ENCODE results near the gene ABCA4. TPM values are rescaled to one million over a fixed set of nuclear protein-coding genes. Genes with fewer than 3 reads are reported as not detected.
"Not testable (repeated sequence)": the region's sequence is repeated elsewhere in the genome, so short reads cannot be mapped to it uniquely, and the experiment has no call there.

Gene ABCA4
- total and polyA plus RNA-seq, 2 of the 8 experiments (the other 6 are each of a cell fraction or from before 2014, with no cell fraction given) = 0.06 TPM; not detected in 1

GRCh38 chr1:94164885-94165284 lies 43.9 kb upstream of the ABCA4 start:
- H3K79me2 ChIP-seq (ENCODE audit: control insufficient read depth in 1 of 2, insufficient read depth in 2 of 2, low read length in 2 of 2); H2AFZ ChIP-seq (ENCODE audit: low read length); H3K4me1 ChIP-seq (replicated peaks in 1 of 4; ENCODE audit: control insufficient read depth in 3 of 4, insufficient read depth in 4 of 4, low read length in 3 of 4); H4K91ac ChIP-seq (replicated peaks; ENCODE audit: insufficient read length, low read length); POLR2A ChIA-PET (ENCODE audit: partially characterized antibody); H3K9me3 ChIP-seq (ENCODE audit: insufficient read depth in 2 of 2, low read depth in 1 of 2, low read length in 1 of 2); H2BK120ac ChIP-seq (replicated peaks; ENCODE audit: low read depth, low read length); H3K23me2 ChIP-seq (ENCODE audit: low read depth, low read length); H3K9ac ChIP-seq (replicated peaks in 1 of 4; ENCODE audit: extremely low read depth in 1 of 4, low read depth in 3 of 4, low read length in 3 of 4); H2BK12ac ChIP-seq (ENCODE audit: low read depth, low read length); H3K4ac ChIP-seq (replicated peaks; ENCODE audit: insufficient read length, low read depth, low read length); H3K56ac ChIP-seq (replicated peaks; ENCODE audit: insufficient read length, low read depth, low read length); H3K4me2 ChIP-seq (ENCODE audit: insufficient read depth in 1 of 2, low read depth in 2 of 2, low read length in 2 of 2); H2BK5ac ChIP-seq (ENCODE audit: low read depth, low read length); H3K27me3 ChIP-seq (replicated peaks in 1 of 4; ENCODE audit: control insufficient read depth in 3 of 4, extremely low read depth in 1 of 4, insufficient read depth in 3 of 4, low read length in 3 of 4); H2AK5ac ChIP-seq (ENCODE audit: low read depth, low read length); H3K27ac ChIP-seq (ENCODE audit: low read depth, low read length); H4K8ac ChIP-seq (ENCODE audit: extremely low read depth, insufficient read depth, low read length); H3K4me3 ChIP-seq (ENCODE audit: extremely low read depth in 1 of 4, insufficient read depth in 2 of 4, low read depth in 3 of 4, low read length in 4 of 4); H3K36me3 ChIP-seq (ENCODE audit: control insufficient read depth in 2 of 4, insufficient read depth in 4 of 4, low read length in 3 of 4); H3K79me1 ChIP-seq (ENCODE audit: low read depth, low read length); H3K14ac ChIP-seq (ENCODE audit: insufficient read length); H3K23ac ChIP-seq (ENCODE audit: insufficient read length); H4K5ac ChIP-seq (ENCODE audit: insufficient read length, low read depth, low read length); DNase-seq (ENCODE audit: low read depth in 1 of 2, low spot score in 2 of 2); H3K18ac ChIP-seq (ENCODE audit: extremely low read depth, low read length); FAIRE-seq; H4K20me1 ChIP-seq (replicated peaks in 1 of 2; ENCODE audit: control insufficient read depth in 1 of 2, insufficient read depth in 2 of 2, low read length in 2 of 2); H2BK20ac ChIP-seq (ENCODE audit: low read length); H2BK15ac ChIP-seq (ENCODE audit: low read length): not testable (repeated sequence)
- CTCF ChIA-PET (ENCODE audit: partially characterized antibody) = interaction anchor here (1.7 kb wide), 1 partner anchor 102 kb away, joined by 7 read pairs; no protein-coding TSS in a partner anchor
- WGBS, 2 experiments (ENCODE audit: extremely low coverage in 1 of 2, insufficient coverage in 1 of 2, insufficient read length in 1 of 2, insufficient replicate concordance in 2 of 2, low coverage in 1 of 2, low lambda C conversion rate in 2 of 2, missing lambda C conversion rate in 1 of 2) = 75% methylated on average over 2 of the region's 2 CpGs; no CpG with 5 or more reads in 1 of the 2 experiments

- H3K4me2 ChIP-seq (ENCODE audit: insufficient read depth in 1 of 2, low read depth in 2 of 2, low read length in 2 of 2); H4K91ac ChIP-seq (replicated peaks; ENCODE audit: insufficient read length, low read length); H3K79me2 ChIP-seq (ENCODE audit: control insufficient read depth in 1 of 2, insufficient read depth in 2 of 2, low read length in 2 of 2); H3K23me2 ChIP-seq (ENCODE audit: low read depth, low read length); H2BK20ac ChIP-seq (ENCODE audit: low read length); H3K27ac ChIP-seq (ENCODE audit: low read depth, low read length); H3K4me1 ChIP-seq (replicated peaks in 1 of 4; ENCODE audit: control insufficient read depth in 3 of 4, insufficient read depth in 4 of 4, low read length in 3 of 4); H2BK12ac ChIP-seq (ENCODE audit: low read depth, low read length); H2BK5ac ChIP-seq (ENCODE audit: low read depth, low read length); H3K9ac ChIP-seq (replicated peaks in 1 of 4; ENCODE audit: extremely low read depth in 1 of 4, low read depth in 3 of 4, low read length in 3 of 4); H3K23ac ChIP-seq (ENCODE audit: insufficient read length); DNase-seq (ENCODE audit: low read depth in 1 of 2, low spot score in 2 of 2); H3K56ac ChIP-seq (replicated peaks; ENCODE audit: insufficient read length, low read depth, low read length); H3K9me3 ChIP-seq (ENCODE audit: insufficient read depth in 2 of 2, low read depth in 1 of 2, low read length in 1 of 2); H4K20me1 ChIP-seq (replicated peaks in 1 of 2; ENCODE audit: control insufficient read depth in 1 of 2, insufficient read depth in 2 of 2, low read length in 2 of 2); H3K4me3 ChIP-seq (ENCODE audit: extremely low read depth in 1 of 4, insufficient read depth in 2 of 4, low read depth in 3 of 4, low read length in 4 of 4); H4K5ac ChIP-seq (ENCODE audit: insufficient read length, low read depth, low read length); CTCF ChIA-PET (ENCODE audit: partially characterized antibody); H3K36me3 ChIP-seq (ENCODE audit: control insufficient read depth in 2 of 4, insufficient read depth in 4 of 4, low read length in 3 of 4); H2AFZ ChIP-seq (ENCODE audit: low read length); H3K18ac ChIP-seq (ENCODE audit: extremely low read depth, low read length); H2AK5ac ChIP-seq (ENCODE audit: low read depth, low read length); H3K79me1 ChIP-seq (ENCODE audit: low read depth, low read length); H4K8ac ChIP-seq (ENCODE audit: extremely low read depth, insufficient read depth, low read length); FAIRE-seq; POLR2A ChIA-PET (ENCODE audit: partially characterized antibody); H2BK120ac ChIP-seq (replicated peaks; ENCODE audit: low read depth, low read length); H3K14ac ChIP-seq (ENCODE audit: insufficient read length); H3K27me3 ChIP-seq (replicated peaks in 1 of 4; ENCODE audit: control insufficient read depth in 3 of 4, extremely low read depth in 1 of 4, insufficient read depth in 3 of 4, low read length in 3 of 4); H2BK15ac ChIP-seq (ENCODE audit: low read length); H3K4ac ChIP-seq (replicated peaks; ENCODE audit: insufficient read length, low read depth, low read length): not testable (repeated sequence)
- 79% methylated on average over 1 of the region's 1 CpG; no CpG with 5 or more reads in 1 of the 2 experiments for WGBS, 2 experiments (ENCODE audit: extremely low coverage in 1 of 2, insufficient coverage in 1 of 2, insufficient read length in 1 of 2, insufficient replicate concordance in 2 of 2, low coverage in 1 of 2, low lambda C conversion rate in 2 of 2, missing lambda C conversion rate in 1 of 2)
These were observed 43.2 kb upstream of the ABCA4 start for GRCh38 chr1:94164121-94164520.
